Natural killer cell (primary cell): Measurements from ENCODE around the gene GSG1L. TPM values are rescaled to one million over a fixed set of nuclear protein-coding genes. Genes with fewer than 3 reads are reported as not detected.

ENCODE experiments used
- ATAC-seq, 3 donors: fragments of 150-1000 bp in 2 of 3; fragments of 200-7000 bp in 1 of 3; cut with Tn5 transposase; 1 replicate in 1 of 3; 2 replicates in 2 of 3; pipeline ENCODE4 v1.10.0; 2021; ENCODE audit warnings: mild to moderate bottlenecking in 2 of 3, moderate library complexity in 2 of 3
- DNase-seq, 2 donors: peaks; one replicate each; pipeline versions ENCODE4 v3.0.0 to v3.0.0-alpha.2; 2013 to 2021; ENCODE audit warnings: mixed read lengths in 1 of 2
- H3K27ac ChIP-seq: one replicate; pipeline ENCODE4 v1.5.1; 2013; ENCODE audit warnings: mild to moderate bottlenecking, low read length
- H3K27me3 ChIP-seq: one replicate; pipeline ENCODE4 v1.6.1; 2013; ENCODE audit warnings: low read length; ENCODE audit not compliant: control insufficient read depth, insufficient read depth
- H3K36me3 ChIP-seq: one replicate; pipeline ENCODE4 v1.6.1; 2013; ENCODE audit warnings: low read length; ENCODE audit not compliant: control insufficient read depth, insufficient read depth
- H3K4me1 ChIP-seq: one replicate; pipeline ENCODE4 v1.6.1; 2013; ENCODE audit warnings: low read length; ENCODE audit not compliant: control insufficient read depth, insufficient read depth
- H3K4me3 ChIP-seq: one replicate; pipeline ENCODE4 v1.5.1; 2013; ENCODE audit warnings: low read length
- H3K9me3 ChIP-seq: one replicate; pipeline ENCODE4 v1.6.1; 2013; ENCODE audit warnings: low read length; ENCODE audit not compliant: control insufficient read depth, insufficient read depth
- H3K27ac Mint-ChIP-seq, 2 donors: one replicate each; pipeline ENCODE4 v1.8.0; 2022; ENCODE audit warnings: mild to moderate bottlenecking in 2 of 2, mixed read lengths in 2 of 2, moderate library complexity in 1 of 2
- H3K27me3 Mint-ChIP-seq, 2 donors: one replicate each; pipeline ENCODE4 v1.8.0; 2022; ENCODE audit warnings: low read depth in 2 of 2, mixed read lengths in 2 of 2
- H3K36me3 Mint-ChIP-seq: one replicate; pipeline ENCODE4 v1.8.0; 2022; ENCODE audit warnings: mixed read lengths
- H3K4me1 Mint-ChIP-seq, 2 donors: one replicate each; pipeline ENCODE4 v1.8.0; 2022; ENCODE audit warnings: mixed read lengths in 2 of 2
- H3K4me3 Mint-ChIP-seq: one replicate; pipeline ENCODE4 v1.8.0; 2022; ENCODE audit warnings: mild to moderate bottlenecking, moderate library complexity, mixed read lengths
- H3K9me3 Mint-ChIP-seq, 2 donors: one replicate each; pipeline ENCODE4 v1.8.0; 2022; ENCODE audit warnings: mixed read lengths in 2 of 2
- CTCF ChIP-seq: fragments of 200-600 bp; IDR thresholded peaks from one replicate; pipeline ENCODE4 v1.8.0; 2022; ENCODE audit warnings: antibody characterized with exemption
- WGBS: methylation state at CpG from one replicate; pipeline ENCODE4 v1.1.7; 2013; ENCODE audit warnings: missing lambda C conversion rate; ENCODE audit not compliant: insufficient coverage; 5-methylcytosine and 5-hydroxymethylcytosine counted together
- intact Hi-C: fragments of 100-400 bp; cut with micrococcal nuclease; formaldehyde crosslinking; loops from one replicate; pipeline ENCODE4 v1.14.2; 2022
- total RNA-seq, 4 donors: library from RNA; stranded (reverse); fragments of 120-200 nt in 1 of 4; gene quantifications; one replicate each; pipeline versions ENCODE4 v1.2.3 to v1.2.4, GENCODE V29; 2013 to 2022

GSG1L gene
- total RNA-seq, 3 donors from 2014 or later (not counting 1 experiment from before 2014, with no cell fraction given) = 0.25 TPM; not detected in 2

GRCh38 chr16:27852681-27853080 is 210.8 kb downstream of the GSG1L start:
- Mint-ChIP-seq H3K36me3 (no peaks in the 10 kb centered on the region), H3K27ac (no peak overlapping the region), H3K4me3 (no peak overlapping the region), H3K4me1 (no peaks in the 10 kb centered on the region), H3K27me3 (peaks cover 20 to 28% of the 10 kb centered on the region in 2 donors), H3K9me3 (no peaks in the 10 kb centered on the region)
- no peak for DNase-seq
- 67% methylated on average over 13 of the region's 13 CpGs for WGBS
- Histone ChIP-seq H3K4me3 (no peak overlapping the region), H3K9me3 (no peaks in the 10 kb centered on the region), H3K36me3 (no peaks in the 10 kb centered on the region), H3K27me3 (peaks cover 2% of the 10 kb centered on the region), H3K4me1 (no peaks in the 10 kb centered on the region), H3K27ac (no peak overlapping the region)
- intact Hi-C loops = no loop called here
- TF ChIP-seq CTCF = no peak
- ATAC-seq = no peak

GRCh38 chr16:27852116-27852515 is 211.4 kb downstream of the GSG1L start:
- TF ChIP-seq CTCF = no peak
- peaks cover 2% of the 10 kb centered on the region for H3K27me3 ChIP-seq
- Mint-ChIP-seq H3K4me1 (no peaks in the 10 kb centered on the region), H3K27ac (no peak overlapping the region), H3K36me3 (no peaks in the 10 kb centered on the region), H3K4me3 (no peak overlapping the region), H3K9me3 (no peaks in the 10 kb centered on the region), H3K27me3 (peaks cover 21 to 34% of the 10 kb centered on the region in 2 donors)
- intact Hi-C loops = no loop called here
- DNase-seq = no peak
- no peaks in the 10 kb centered on the region for H3K9me3 ChIP-seq
- no peak overlapping the region for H3K27ac ChIP-seq
- H3K4me1 ChIP-seq = no peaks in the 10 kb centered on the region
- H3K4me3 ChIP-seq = no peak overlapping the region
- WGBS = 92% methylated on average over 7 of the region's 7 CpGs
- ATAC-seq = no peak
- H3K36me3 ChIP-seq = no peaks in the 10 kb centered on the region

GRCh38 chr16:27851586-27851985 is 211.9 kb downstream of the GSG1L start:
- Mint-ChIP-seq H3K36me3 (no peaks in the 10 kb centered on the region), H3K4me1 (no peaks in the 10 kb centered on the region), H3K4me3 (no peak overlapping the region), H3K27ac (no peak overlapping the region), H3K27me3 (peaks cover 23 to 37% of the 10 kb centered on the region in 2 donors), H3K9me3 (no peaks in the 10 kb centered on the region)
- Histone ChIP-seq H3K36me3 (no peaks in the 10 kb centered on the region), H3K27me3 (peaks cover 2% of the 10 kb centered on the region), H3K27ac (no peak overlapping the region), H3K4me1 (no peaks in the 10 kb centered on the region), H3K4me3 (no peak overlapping the region), H3K9me3 (no peaks in the 10 kb centered on the region)
- no peak for TF ChIP-seq CTCF
- DNase-seq (no peak), ATAC-seq (no peak)
- WGBS = 75% methylated on average over 9 of the region's 9 CpGs
- intact Hi-C loops = no loop called here

GRCh38 chr16:27849621-27850020 is 213.9 kb downstream of the GSG1L start:
- Mint-ChIP-seq H3K4me1 (no peaks in the 10 kb centered on the region), H3K9me3 (no peaks in the 10 kb centered on the region), H3K27ac (no peak overlapping the region), H3K36me3 (no peaks in the 10 kb centered on the region), H3K4me3 (no peak overlapping the region), H3K27me3 (peaks cover 26 to 37% of the 10 kb centered on the region in 2 donors)
- no peak for ATAC-seq
- Histone ChIP-seq H3K27me3 (peaks cover 2% of the 10 kb centered on the region), H3K36me3 (no peaks in the 10 kb centered on the region), H3K4me1 (no peaks in the 10 kb centered on the region), H3K27ac (no peak overlapping the region), H3K4me3 (no peak overlapping the region), H3K9me3 (no peaks in the 10 kb centered on the region)
- WGBS = 85% methylated on average over 3 of the region's 3 CpGs
- intact Hi-C loops = no loop called here
- TF ChIP-seq CTCF = no peak
- DNase-seq = no peak
